Hematopoietic multipotent progenitor cell (in vitro differentiated cells): ENCODE data around the gene FAM124A. TPM values are rescaled to one million over a fixed set of nuclear protein-coding genes. Genes with fewer than 3 reads are reported as not detected.
A peak's percentile ranks its signal among the peaks of the same experiment; 100 is the strongest.

ENCODE experiments used
- DNase-seq, 3 donors: peaks; one replicate each; pipeline ENCODE4 v3.0.0-alpha.2; 2011 to 2015; ENCODE audit warnings: low read depth in 2 of 3, low spot score in 2 of 3
- total RNA-seq: library from RNA; depleted of rRNA; stranded (reverse); fragments of >200 nt; gene quantifications from one replicate; pipeline ENCODE4 v1.2.3, GENCODE V29; 2012

The FAM124A gene, protein sequence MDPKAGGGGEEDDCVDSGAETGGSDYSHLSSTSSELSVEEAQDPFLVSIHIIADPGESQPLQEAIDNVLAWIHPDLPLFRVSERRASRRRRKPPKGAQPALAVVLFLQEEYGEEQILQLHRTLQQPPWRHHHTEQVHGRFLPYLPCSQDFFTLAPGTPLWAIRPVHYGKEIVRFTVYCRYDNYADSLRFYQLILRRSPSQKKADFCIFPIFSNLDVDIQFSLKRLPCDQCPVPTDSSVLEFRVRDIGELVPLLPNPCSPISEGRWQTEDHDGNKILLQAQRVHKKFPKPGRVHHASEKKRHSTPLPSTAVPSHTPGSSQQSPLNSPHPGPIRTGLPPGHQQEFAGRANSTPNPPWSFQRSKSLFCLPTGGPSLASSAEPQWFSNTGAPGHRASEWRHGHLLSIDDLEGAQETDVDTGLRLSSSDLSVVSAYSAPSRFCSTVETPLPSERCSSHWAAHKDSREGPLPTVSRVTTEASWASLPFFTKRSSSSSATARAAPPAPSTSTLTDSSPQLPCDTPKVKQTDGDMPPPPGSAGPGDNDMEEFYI
- total RNA-seq: 0.27 TPM

DNA sequence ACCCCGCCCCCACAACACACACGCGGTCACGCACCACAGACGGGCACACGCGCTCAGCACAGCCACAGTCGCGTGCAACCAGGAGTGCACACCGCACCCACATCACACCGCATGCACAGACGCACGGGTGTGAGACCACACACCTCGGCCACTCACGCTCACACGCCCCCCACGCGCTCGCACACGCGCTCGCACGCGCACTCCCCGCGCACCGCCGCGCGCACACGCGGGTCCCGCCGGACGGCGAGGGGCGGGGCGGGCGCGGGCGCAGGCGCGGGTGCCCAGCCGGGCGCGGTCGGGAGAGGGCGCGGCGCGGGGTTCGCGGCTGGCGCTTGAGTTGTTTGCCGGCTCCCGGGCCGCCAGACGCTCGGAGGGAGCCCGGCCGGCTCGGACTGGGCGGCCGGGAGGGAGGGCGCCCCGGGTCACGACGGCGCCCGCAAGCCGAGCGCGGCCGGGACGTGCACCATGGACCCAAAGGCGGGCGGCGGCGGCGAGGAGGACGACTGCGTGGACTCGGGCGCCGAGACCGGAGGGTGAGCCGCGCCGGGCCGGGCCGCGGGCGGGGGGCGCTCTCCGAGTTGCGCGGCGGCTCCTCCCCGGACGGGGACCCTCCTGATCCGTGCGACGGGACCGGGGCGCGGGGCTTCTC lies at the start of gene FAM124A:
FAM124A (plus strand) TSS at position 362 of the 649 bp plus-strand sequence; CDS start at position 466, 104 bp downstream.
- DNase-seq: peak in 2 of 3 donors; percentile 56 to 68

- no peak for DNase-seq
These were observed 47.2 kb upstream of the FAM124A start for GRCh38 chr13:51175021-51175420.

GRCh38 chr13:51175639-51176038 lies 46.6 kb upstream of the FAM124A start:
- no peak for DNase-seq

DNA sequence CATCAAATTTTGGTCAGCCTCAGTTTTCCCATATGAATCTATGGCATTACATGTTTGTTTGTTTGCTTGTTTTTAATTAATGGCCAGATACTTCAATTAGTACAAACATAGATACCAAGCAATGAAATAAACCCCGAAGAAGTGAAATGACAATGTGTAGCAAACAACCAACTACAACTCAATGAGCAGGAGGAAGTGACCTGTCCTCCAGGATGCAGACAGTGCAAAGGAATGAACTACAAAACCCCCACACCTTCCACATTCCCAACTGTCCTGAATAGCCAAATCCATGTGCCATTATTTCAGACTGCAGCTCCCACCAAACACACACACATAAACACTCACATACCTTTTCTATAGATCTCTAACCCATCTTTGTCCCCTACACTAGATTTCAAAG lies 45.0 kb upstream of the FAM124A start:
- no peak for DNase-seq

- no peak for DNase-seq
These were observed 43.6 kb upstream of the FAM124A start for GRCh38 chr13:51178456-51179074.

DNA sequence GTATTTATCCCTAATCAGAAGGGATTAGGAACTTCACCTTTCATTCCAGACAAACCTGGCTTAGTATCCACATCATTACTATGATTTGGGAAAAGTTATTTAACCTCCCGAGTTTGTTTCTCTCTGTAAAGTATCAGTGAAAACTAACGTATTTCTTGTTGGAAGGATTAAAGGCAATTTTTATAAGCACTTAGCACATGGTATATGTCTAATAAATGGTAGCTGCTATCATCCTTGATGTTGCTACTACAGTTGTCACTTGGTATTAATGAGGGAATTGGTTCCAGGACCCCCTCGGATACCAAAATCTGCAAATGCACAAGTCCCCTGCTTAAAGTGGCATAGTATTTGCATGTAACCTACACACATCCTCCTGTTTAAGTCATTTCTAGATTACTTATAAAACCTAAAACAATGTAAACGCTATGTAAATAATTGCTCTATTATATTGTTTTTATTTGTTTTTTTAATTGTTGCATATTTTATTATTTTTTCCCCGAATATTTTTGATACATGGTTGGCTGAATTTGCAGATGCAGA lies 42.7 kb upstream of the FAM124A start:
- DNase-seq: no peak

GRCh38 chr13:51180853-51181511 lies 41.2 kb upstream of the FAM124A start:
- DNase-seq: no peak

GRCh38 chr13:51181786-51182383 lies 40.3 kb upstream of the FAM124A start:
- no peak for DNase-seq

DNA sequence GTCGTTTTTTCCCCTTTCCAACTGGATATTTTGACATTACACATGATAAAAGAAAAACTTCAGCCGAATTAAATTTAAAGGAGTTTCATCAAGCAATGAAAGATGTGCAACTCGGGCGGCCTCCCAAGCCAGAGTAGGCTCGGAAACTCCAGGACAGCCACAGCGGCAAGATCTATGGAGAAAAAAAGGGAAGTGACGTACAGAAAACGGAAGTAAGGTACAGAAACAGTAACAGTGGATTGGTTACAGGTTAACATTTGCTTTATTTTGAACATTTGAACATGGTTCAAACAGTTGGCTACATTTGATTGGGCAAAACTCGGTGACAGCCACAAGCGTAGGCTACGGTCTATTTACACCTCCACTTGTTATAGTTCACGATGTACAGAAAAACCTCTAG lies 30.5 kb upstream of the FAM124A start:
- DNase-seq: peak in 2 of 3 donors; percentile 1 to 3

DNA sequence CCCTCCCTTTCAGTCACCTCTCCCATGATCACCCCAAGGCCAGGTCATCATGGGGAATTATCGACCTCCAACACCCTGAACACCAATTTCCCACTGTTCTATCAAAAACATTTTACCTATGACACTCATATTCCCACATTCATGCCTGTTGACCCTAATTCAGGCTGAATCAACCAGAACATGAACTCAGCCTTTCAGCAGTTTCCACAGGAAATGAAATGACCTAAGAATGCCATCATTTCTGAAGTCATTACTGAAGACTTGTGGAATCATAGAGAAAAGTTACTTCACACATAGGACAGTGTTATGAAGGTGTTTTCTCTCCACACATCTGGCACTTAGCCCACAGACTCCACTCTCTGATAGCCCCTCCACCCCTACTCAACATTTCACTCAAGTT lies 29.9 kb upstream of the FAM124A start:
- no peak for DNase-seq

GRCh38 chr13:51193387-51193786 lies 28.8 kb upstream of the FAM124A start:
- DNase-seq: no peak

GRCh38 chr13:51194942-51195341 lies 27.3 kb upstream of the FAM124A start:
- DNase-seq: no peak

DNA sequence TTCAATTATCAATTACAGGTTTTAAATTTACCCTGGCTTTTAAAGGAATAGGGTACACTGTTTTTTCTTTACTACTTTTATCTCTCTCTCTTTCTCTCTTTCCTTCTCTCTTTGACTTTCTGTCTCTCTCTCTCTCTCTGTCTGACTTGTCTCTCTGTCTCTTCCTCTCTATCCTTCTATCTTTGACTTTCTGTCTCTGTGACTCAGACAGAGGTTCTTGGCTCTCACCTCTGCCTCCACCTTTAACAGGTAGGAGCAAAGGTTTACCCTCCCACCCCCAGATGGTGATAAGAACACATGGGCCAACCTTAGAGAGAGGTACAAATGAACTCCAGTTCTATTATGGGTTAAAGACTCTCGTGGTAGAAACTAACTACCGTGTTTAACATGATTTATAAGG lies 20.3 kb upstream of the FAM124A start:
- no peak for DNase-seq

DNA sequence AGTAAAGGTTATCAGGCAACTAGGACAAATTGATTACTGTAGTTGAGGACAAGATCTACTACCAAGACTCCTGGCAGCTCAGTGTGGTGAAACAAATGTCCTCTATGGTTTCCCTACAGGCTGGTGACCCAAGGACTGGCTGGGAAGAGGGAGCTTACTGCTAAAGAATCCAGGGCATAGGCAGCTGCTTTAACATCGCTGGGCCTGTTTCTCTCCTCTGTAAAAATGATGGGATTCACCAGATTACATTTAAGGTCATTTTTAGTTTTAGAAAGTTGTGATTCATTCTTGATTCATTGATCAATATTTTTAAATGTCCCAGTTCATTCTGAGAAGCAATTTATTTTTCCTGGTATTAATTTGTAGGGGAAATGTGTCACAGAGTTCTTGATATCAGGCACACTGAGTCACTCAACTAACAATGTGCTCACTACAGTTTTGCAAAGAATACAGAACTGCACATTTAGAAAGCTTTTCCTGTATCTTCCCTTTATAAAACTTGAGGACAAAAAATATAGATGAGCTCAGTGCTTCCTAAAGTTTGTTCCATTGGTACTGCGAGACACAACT lies 19.6 kb upstream of the FAM124A start:
- no peak for DNase-seq

DNA sequence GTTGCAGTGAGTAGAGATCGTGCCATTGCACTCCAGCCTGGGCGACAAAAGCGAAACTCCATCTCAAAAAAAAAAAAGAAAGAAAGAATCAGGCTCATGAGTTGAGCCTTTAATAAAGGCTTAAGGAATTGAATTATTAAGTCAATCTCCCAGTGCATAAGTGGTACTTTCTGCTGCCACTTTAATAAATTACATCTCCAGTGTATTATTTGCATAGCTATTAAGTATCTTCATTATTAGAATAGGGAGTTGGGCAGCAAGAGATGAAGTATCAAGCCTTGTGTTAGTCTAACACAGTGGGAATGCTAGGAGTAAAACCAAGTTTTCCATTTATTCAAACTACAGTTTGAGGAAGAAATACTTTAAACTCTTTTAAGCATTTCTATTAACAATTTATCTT lies 15.6 kb upstream of the FAM124A start:
- DNase-seq: no peak

- DNase-seq: no peak
These were observed 14.3 kb upstream of the FAM124A start for GRCh38 chr13:51207881-51208280.

DNA sequence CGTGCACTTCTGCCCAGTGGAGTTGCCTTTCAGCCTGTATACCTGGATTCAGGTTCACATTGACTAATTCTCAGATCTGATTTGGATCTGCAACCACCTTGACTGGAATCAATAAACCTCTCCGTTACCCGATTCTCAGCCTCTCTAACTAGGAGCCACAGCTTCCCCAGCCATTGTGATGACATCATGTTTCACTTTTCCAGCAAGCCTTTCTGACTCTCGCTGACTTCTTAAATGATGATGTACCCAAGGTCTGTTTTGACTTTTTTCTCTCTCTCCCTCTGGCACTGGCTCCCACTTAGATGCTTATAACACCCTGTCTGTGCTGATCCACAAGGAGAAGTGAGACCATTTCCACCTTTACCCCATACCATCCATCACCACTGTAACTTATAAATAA lies 13.5 kb upstream of the FAM124A start:
- DNase-seq: no peak

- DNase-seq: no peak
These were observed 10.3 kb upstream of the FAM124A start for GRCh38 chr13:51211910-51212309.

GRCh38 chr13:51212758-51213157 lies 9.4 kb upstream of the FAM124A start:
- no peak for DNase-seq

DNA sequence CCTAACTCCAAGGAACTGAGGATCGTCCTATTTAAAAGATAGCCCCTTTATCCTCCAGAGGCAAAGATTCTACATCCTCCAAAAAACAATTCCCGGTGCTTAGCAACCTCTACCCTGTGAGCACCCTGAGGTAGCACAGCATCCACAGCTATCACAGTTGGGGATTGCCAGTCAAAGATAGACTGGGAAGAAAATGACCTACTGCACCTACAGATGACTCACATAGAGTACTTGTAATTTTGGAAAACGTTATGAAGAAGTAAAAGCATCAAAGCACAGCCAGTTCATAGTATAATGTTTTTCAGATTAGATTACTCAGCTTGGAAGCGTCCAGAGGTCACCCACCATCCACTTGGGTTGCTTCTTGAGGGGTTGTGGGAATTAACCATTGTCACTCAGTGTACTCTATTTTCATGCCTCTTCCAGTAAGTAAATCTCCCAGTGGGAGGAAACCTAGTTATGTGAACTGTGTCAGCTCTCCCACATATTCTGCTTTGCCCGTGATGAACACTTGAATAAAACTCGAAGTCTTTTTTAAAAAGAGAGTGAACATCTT lies 8.9 kb upstream of the FAM124A start:
- DNase-seq: no peak
